Endothelial cell of umbilical vein (primary cell): ENCODE results near the gene RPSA. TPM values are rescaled to one million over a fixed set of nuclear protein-coding genes. Genes with fewer than 3 reads are reported as not detected.

Experiments used
- BruUV-seq: library from RNA; stranded (reverse); fragments of 400-500 nt; replicated peaks from 2 replicates; lab custom pipeline; 2021; lab: Mats Ljungman, UMichigan
- CTCF ChIA-PET: fragments of 300-600, 350-600 bp; sonication (Branson Sonifier 250); formaldehyde crosslinking; loops from one replicate; lab custom pipeline; 2021; ENCODE audit warnings: antibody characterized with exemption, inconsistent platforms; lab: Charles Lee
- POLR2A ChIA-PET: fragments of 300-600, 350-600 bp; sonication (Branson Sonifier 250); formaldehyde crosslinking; loops from one replicate; lab custom pipeline; 2021; ENCODE audit warnings: antibody characterized with exemption, inconsistent platforms; lab: Charles Lee
- DNase-seq: peaks from one replicate; pipeline ENCODE4 v3.0.0-alpha.2; 2011; ENCODE audit warnings: low read depth, low spot score
- FAIRE-seq: peaks from 2 replicates; lab custom pipeline; 2011; peaks lifted over from hg19 to GRCh38; lab: Jason Lieb, UNC
- H2AFZ ChIP-seq: 2 replicates; pipeline ENCODE4 v1.6.0; 2012; ENCODE audit warnings: low read depth, low read length, control low read depth, inconsistent platforms
- H3K27ac ChIP-seq: 2 replicates; pipeline ENCODE4 v1.5.1; 2011; ENCODE audit warnings: low read depth, mild to moderate bottlenecking, control low read depth, low read length, moderate library complexity; ENCODE audit not compliant: insufficient read depth
- H3K27me3 ChIP-seq, 2 experiments: 2 replicates each; pipeline versions ENCODE4 v1.6.0 to v1.6.1; 2011; ENCODE audit warnings: low read length in 2 of 2, mixed read lengths in 1 of 2; ENCODE audit not compliant: control insufficient read depth in 2 of 2, insufficient read depth in 2 of 2
- H3K36me3 ChIP-seq, 2 experiments: 2 replicates in 1 of 2; 3 replicates in 1 of 2; pipeline ENCODE4 v1.5.1; 2011; ENCODE audit warnings: low read length in 2 of 2, mild to moderate bottlenecking in 1 of 2, moderate library complexity in 1 of 2; ENCODE audit not compliant: control insufficient read depth in 2 of 2, insufficient read depth in 2 of 2; ENCODE audit errors: extremely low read depth in 1 of 2
- H3K4me1 ChIP-seq: 3 replicates; pipeline ENCODE4 v1.5.1; 2011; ENCODE audit warnings: mild to moderate bottlenecking, low read length; ENCODE audit not compliant: control insufficient read depth, insufficient read depth; ENCODE audit errors: extremely low read depth
- H3K4me2 ChIP-seq: 2 replicates; pipeline ENCODE4 v1.6.1; 2011; ENCODE audit warnings: low read length, control low read depth, mixed read lengths; ENCODE audit not compliant: insufficient read depth
- H3K4me3 ChIP-seq, 3 experiments: fragments of 200-600 bp in 1 of 3; sonication (generic), shearing (Covaris generic) in 1 of 3; replicated peaks in 1 of 3; 2 replicates each; pipeline ENCODE4 v1.5.1; 2011 to 2016; ENCODE audit warnings: control low read depth in 3 of 3, low read length in 3 of 3, mild to moderate bottlenecking in 2 of 3, inconsistent platforms in 1 of 3, low read depth in 1 of 3, moderate library complexity in 1 of 3; ENCODE audit not compliant: insufficient read depth in 1 of 3
- H3K79me2 ChIP-seq: 2 replicates; pipeline ENCODE4 v1.6.0; 2012; ENCODE audit warnings: low read length, inconsistent platforms; ENCODE audit not compliant: control insufficient read depth, insufficient read depth
- H3K9ac ChIP-seq: replicated peaks from 2 replicates; pipeline ENCODE3; 2011; ENCODE audit warnings: low read length, control low read depth; ENCODE audit not compliant: insufficient read depth; ENCODE audit errors: extremely low read depth
- H3K9me1 ChIP-seq: replicated peaks from 3 replicates; pipeline ENCODE4 v1.6.0; 2011; ENCODE audit warnings: mild to moderate bottlenecking, low read length; ENCODE audit not compliant: control insufficient read depth, insufficient read depth; ENCODE audit errors: extremely low read depth
- H3K9me3 ChIP-seq: replicated peaks from 2 replicates; pipeline ENCODE4 v1.5.1; 2012; ENCODE audit warnings: low read length, inconsistent platforms; ENCODE audit not compliant: control insufficient read depth, insufficient read depth
- H4K20me1 ChIP-seq: replicated peaks from 2 replicates; pipeline ENCODE3; 2011; ENCODE audit warnings: mild to moderate bottlenecking, low read length; ENCODE audit not compliant: control insufficient read depth, insufficient read depth; ENCODE audit errors: extremely low read depth
- FOS ChIP-seq: IDR thresholded peaks from 2 replicates; pipeline ENCODE4 v1.6.1; 2011; ENCODE audit warnings: mild to moderate bottlenecking, low read length, moderate library complexity, borderline replicate concordance; ENCODE audit not compliant: insufficient read depth
- MYC ChIP-seq: IDR thresholded peaks from one replicate; pipeline ENCODE4 v1.6.1; 2011; ENCODE audit warnings: mild to moderate bottlenecking, low read depth, low read length
- dilution Hi-C: fragments of 300-500 bp; cut with MboI; formaldehyde crosslinking; loops from one replicate; pipeline ENCODE4 v1.15.0; 2019; ENCODE audit warnings: low sequenced_read_pairs; ENCODE audit not compliant: extremely low pct_ligation_motif_present
- intact Hi-C: fragments of 100-400 bp; cut with micrococcal nuclease; formaldehyde crosslinking; loops from one replicate; pipeline ENCODE4 v1.10.0; 2022
- polyA plus RNA-seq, 4 experiments: library from polyadenylated mRNA; depleted of rRNA in 3 of 4; stranded (reverse) in 3 of 4; unstranded in 1 of 4; fragments of >200 nt; gene quantifications; 2 replicates each; pipeline versions ENCODE4 v1.2.1 to v1.2.3, GENCODE V29; 2011 to 2012; ENCODE audit warnings: missing spikeins in 1 of 4
- total RNA-seq: library from RNA; stranded (reverse); gene quantifications from 2 replicates; pipeline ENCODE4 v1.2.3, GENCODE V29; 2021
- TF ChIP-seq, protein P1 (sequence below), 2 donors: IDR thresholded peaks; 1 replicate in 1 of 2; 2 replicates in 1 of 2; pipeline ENCODE4 v1.5.1; 2011; ENCODE audit warnings: low read length in 2 of 2, mild to moderate bottlenecking in 2 of 2, moderate library complexity in 2 of 2, control low read depth in 1 of 2, inconsistent platforms in 1 of 2, low read depth in 1 of 2; ENCODE audit not compliant: insufficient read depth in 1 of 2; ENCODE audit errors: extremely low read depth in 1 of 2
- TF ChIP-seq, protein P2 (sequence below): IDR thresholded peaks from 2 replicates; pipeline ENCODE4 v1.6.1; 2011; ENCODE audit not compliant: insufficient read depth, insufficient read length

Gene RPSA
- total and polyA plus RNA-seq, 2 donors (not counting 3 experiments of a cell fraction or from before 2014, with no cell fraction given) = 1,357 to 3,687 TPM

DNA sequence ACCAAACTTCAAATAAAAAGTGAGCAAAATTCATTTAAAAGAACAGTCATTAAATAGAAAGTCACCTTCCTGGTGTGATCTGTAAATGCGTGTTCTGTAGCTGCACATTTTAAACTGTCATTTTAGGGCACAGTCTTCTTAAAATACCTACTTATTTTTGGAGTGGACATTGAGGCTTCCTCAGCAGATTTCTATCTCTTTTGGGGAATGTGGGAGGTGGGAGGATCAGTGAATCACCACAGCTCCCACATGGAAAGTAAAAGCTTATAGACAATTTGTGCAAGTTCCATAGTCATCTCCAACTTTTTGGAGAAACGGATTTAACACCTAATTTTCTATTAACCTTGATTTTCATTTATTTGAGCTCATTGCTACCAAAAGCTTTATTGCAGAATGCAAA lies 39.9 kb downstream of the RPSA start:
- no peak overlapping the region for H3K9ac ChIP-seq
- H3K36me3 ChIP-seq = no peaks in the 10 kb centered on the region
- TF ChIP-seq MYC = no peak
- TF ChIP-seq, protein P1, sequence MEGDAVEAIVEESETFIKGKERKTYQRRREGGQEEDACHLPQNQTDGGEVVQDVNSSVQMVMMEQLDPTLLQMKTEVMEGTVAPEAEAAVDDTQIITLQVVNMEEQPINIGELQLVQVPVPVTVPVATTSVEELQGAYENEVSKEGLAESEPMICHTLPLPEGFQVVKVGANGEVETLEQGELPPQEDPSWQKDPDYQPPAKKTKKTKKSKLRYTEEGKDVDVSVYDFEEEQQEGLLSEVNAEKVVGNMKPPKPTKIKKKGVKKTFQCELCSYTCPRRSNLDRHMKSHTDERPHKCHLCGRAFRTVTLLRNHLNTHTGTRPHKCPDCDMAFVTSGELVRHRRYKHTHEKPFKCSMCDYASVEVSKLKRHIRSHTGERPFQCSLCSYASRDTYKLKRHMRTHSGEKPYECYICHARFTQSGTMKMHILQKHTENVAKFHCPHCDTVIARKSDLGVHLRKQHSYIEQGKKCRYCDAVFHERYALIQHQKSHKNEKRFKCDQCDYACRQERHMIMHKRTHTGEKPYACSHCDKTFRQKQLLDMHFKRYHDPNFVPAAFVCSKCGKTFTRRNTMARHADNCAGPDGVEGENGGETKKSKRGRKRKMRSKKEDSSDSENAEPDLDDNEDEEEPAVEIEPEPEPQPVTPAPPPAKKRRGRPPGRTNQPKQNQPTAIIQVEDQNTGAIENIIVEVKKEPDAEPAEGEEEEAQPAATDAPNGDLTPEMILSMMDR (IDR thresholded peaks at IDR 0.05; ENCODE audit: extremely low read depth in 1 of 2, insufficient read depth in 1 of 2, low read depth in 1 of 2, low read length in 2 of 2) = no peak
- TF ChIP-seq, protein P2, sequence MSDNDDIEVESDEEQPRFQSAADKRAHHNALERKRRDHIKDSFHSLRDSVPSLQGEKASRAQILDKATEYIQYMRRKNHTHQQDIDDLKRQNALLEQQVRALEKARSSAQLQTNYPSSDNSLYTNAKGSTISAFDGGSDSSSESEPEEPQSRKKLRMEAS = no peak
- no peak for TF ChIP-seq FOS
- H3K9me1 ChIP-seq = no peaks in the 10 kb centered on the region
- FAIRE-seq (no peak), DNase-seq (no peak)
- intact Hi-C loops = loop anchor here (5.0 kb wide), 1 partner anchor 271 kb away; no protein-coding TSS in a partner anchor
- H2AFZ ChIP-seq = no peak overlapping the region
- no peaks in the 10 kb centered on the region for H4K20me1 ChIP-seq
- no peak overlapping the region for H3K4me3 ChIP-seq
- dilution Hi-C loops = no loop called here
- H3K9me3 ChIP-seq = no peaks in the 10 kb centered on the region
- no peak overlapping the region for H3K4me2 ChIP-seq
- ChIA-PET CTCF (interaction anchor here (0.7 to 3.7 kb wide), 12 partner anchors 9 to 732 kb away, joined by 3 to 82 read pairs (median 6); no protein-coding TSS in a partner anchor), POLR2A (no interaction called here)
- H3K27me3 ChIP-seq = peaks cover 0 to 2% of the 10 kb centered on the region in 2 experiments
- no TSS peak for BruUV-seq
- no peak overlapping the region for H3K27ac ChIP-seq
- H3K4me1 ChIP-seq = no peaks in the 10 kb centered on the region
- no peaks in the 10 kb centered on the region for H3K79me2 ChIP-seq
